Measurements from ENCODE around the gene SNTG2.

SNTG2 gene

DNA sequence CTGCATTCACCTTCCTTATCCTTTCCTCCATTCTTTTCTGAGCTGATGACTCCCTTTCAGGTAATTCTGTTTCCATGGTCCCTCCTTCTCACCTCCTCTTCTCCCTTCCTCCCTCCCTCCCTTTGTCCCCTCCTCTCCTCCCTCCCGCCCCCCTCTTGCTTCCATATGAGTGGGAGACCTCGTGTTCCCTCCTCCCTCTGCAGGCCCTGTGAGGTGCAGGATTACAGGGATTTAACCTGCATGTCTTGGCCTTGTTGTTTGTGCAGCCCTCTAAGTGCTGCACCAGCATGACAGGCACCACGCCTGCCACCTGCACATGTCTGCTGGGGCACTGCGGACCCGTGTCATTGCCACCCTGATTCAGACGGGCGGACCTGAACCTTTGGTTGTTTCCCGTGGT is 103.1 kb downstream of the SNTG2 start:
- no peak for TF ChIP-seq POLR2AphosphoS5 (IDR thresholded peaks at IDR 0.05; ENCODE audit: low read depth, low read length)
- no peak for TF ChIP-seq SIN3A (IDR thresholded peaks at IDR 0.05; ENCODE audit: borderline replicate concordance, insufficient read depth, low read length)
- TF ChIP-seq FOXP2 (optimal IDR thresholded peaks at IDR 0.05; ENCODE audit: borderline replicate concordance, extremely low read depth, extremely low read length, insufficient read depth): no peak
- no peak for TF ChIP-seq TAF1 (IDR thresholded peaks at IDR 0.05; ENCODE audit: borderline replicate concordance, insufficient read depth, low read length)
- no peak for TF ChIP-seq REST (IDR thresholded peaks at IDR 0.05; ENCODE audit: insufficient read depth in 1 of 2, low read depth in 2 of 2, low read length in 2 of 2)

GRCh38 chr2:1054399-1054798 is 103.8 kb downstream of the SNTG2 start:
- TF ChIP-seq FOXP2 (optimal IDR thresholded peaks at IDR 0.05; ENCODE audit: borderline replicate concordance, extremely low read depth, extremely low read length, insufficient read depth) (no peak), TAF1 (IDR thresholded peaks at IDR 0.05; ENCODE audit: borderline replicate concordance, insufficient read depth, low read length) (no peak), REST (IDR thresholded peaks at IDR 0.05; ENCODE audit: insufficient read depth in 1 of 2, low read depth in 2 of 2, low read length in 2 of 2) (no peak), SIN3A (IDR thresholded peaks at IDR 0.05; ENCODE audit: borderline replicate concordance, insufficient read depth, low read length) (no peak), POLR2AphosphoS5 (IDR thresholded peaks at IDR 0.05; ENCODE audit: low read depth, low read length) (no peak)

GRCh38 chr2:1055014-1055595 is 104.5 kb downstream of the SNTG2 start:
- no peak for TF ChIP-seq TAF1 (IDR thresholded peaks at IDR 0.05; ENCODE audit: borderline replicate concordance, insufficient read depth, low read length)
- TF ChIP-seq REST (IDR thresholded peaks at IDR 0.05; ENCODE audit: insufficient read depth in 1 of 2, low read depth in 2 of 2, low read length in 2 of 2): no peak
- no peak for TF ChIP-seq POLR2AphosphoS5 (IDR thresholded peaks at IDR 0.05; ENCODE audit: low read depth, low read length)
- TF ChIP-seq FOXP2 (optimal IDR thresholded peaks at IDR 0.05; ENCODE audit: borderline replicate concordance, extremely low read depth, extremely low read length, insufficient read depth): no peak

DNA sequence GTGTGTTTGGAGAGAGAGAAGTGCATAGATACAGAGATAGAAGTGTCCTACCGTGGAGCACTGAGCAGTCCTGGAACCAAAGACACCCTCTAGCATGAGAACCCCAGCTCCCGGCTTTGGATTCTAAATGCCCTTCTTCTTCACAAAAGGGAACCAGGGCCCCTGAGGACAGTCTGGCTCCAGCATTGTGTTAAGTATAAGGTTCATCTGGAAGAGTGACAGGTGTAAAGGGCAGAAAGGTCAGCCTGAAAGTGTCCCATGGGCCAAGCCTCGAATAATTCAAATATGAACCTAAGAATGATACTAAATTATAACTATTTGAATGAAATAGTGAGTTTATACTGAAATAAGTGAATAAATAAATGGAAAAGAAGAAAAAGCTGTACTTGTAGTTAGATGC is 109.7 kb downstream of the SNTG2 start:
- TF ChIP-seq SIN3A (IDR thresholded peaks at IDR 0.05; ENCODE audit: borderline replicate concordance, insufficient read depth, low read length) (no peak), TAF1 (IDR thresholded peaks at IDR 0.05; ENCODE audit: borderline replicate concordance, insufficient read depth, low read length) (no peak), FOXP2 (optimal IDR thresholded peaks at IDR 0.05; ENCODE audit: borderline replicate concordance, extremely low read depth, extremely low read length, insufficient read depth) (no peak), REST (IDR thresholded peaks at IDR 0.05; ENCODE audit: insufficient read depth in 1 of 2, low read depth in 2 of 2, low read length in 2 of 2) (no peak), POLR2AphosphoS5 (IDR thresholded peaks at IDR 0.05; ENCODE audit: low read depth, low read length) (no peak)

- TF ChIP-seq FOXP2 (optimal IDR thresholded peaks at IDR 0.05; ENCODE audit: borderline replicate concordance, extremely low read depth, extremely low read length, insufficient read depth): no peak
- no peak for TF ChIP-seq REST (IDR thresholded peaks at IDR 0.05; ENCODE audit: insufficient read depth in 1 of 2, low read depth in 2 of 2, low read length in 2 of 2)
- TF ChIP-seq TAF1 (IDR thresholded peaks at IDR 0.05; ENCODE audit: borderline replicate concordance, insufficient read depth, low read length): no peak
- no peak for TF ChIP-seq POLR2AphosphoS5 (IDR thresholded peaks at IDR 0.05; ENCODE audit: low read depth, low read length)
- no peak for TF ChIP-seq SIN3A (IDR thresholded peaks at IDR 0.05; ENCODE audit: borderline replicate concordance, insufficient read depth, low read length)
These were observed 110.3 kb downstream of the SNTG2 start for GRCh38 chr2:1060987-1061386.
